Measurements from ENCODE around the gene DCC. TPM values are rescaled to one million over a fixed set of nuclear protein-coding genes. Genes with fewer than 3 reads are reported as not detected.

The DCC gene
- total and polyA plus RNA-seq, 2 donors (not counting 1 experiment from before 2014, with no cell fraction given) = not detected

GRCh38 chr18:52620926-52621439 lies 281.0 kb downstream of the DCC start:
- H4K20me1 ChIP-seq (ENCODE audit: control insufficient read depth, insufficient read depth, low read length, poor library complexity, severe bottlenecking) = no peaks in the 10 kb centered on the region
- H3K9me3 ChIP-seq (ENCODE audit: control extremely low read depth in 1 of 3, control insufficient read depth in 2 of 3, insufficient read depth in 1 of 3, low read length in 2 of 3) = no peaks in the 10 kb centered on the region
- ATAC-seq (ENCODE audit: low read depth) = no peak
- no peak overlapping the region for H3K27ac ChIP-seq (ENCODE audit: low read length in 2 of 2)
- H3K4me3 ChIP-seq (ENCODE audit: control extremely low read depth in 1 of 5, extremely low read depth in 1 of 5, insufficient read depth in 1 of 5, low read depth in 2 of 5, low read length in 4 of 5) = no peak overlapping the region
- no peak overlapping the region for H3K27ac Mint-ChIP-seq
- no peak overlapping the region for H3K4me3 Mint-ChIP-seq
- H3K9ac ChIP-seq (ENCODE audit: low read length) = no peak overlapping the region
- TF ChIP-seq, protein P1, sequence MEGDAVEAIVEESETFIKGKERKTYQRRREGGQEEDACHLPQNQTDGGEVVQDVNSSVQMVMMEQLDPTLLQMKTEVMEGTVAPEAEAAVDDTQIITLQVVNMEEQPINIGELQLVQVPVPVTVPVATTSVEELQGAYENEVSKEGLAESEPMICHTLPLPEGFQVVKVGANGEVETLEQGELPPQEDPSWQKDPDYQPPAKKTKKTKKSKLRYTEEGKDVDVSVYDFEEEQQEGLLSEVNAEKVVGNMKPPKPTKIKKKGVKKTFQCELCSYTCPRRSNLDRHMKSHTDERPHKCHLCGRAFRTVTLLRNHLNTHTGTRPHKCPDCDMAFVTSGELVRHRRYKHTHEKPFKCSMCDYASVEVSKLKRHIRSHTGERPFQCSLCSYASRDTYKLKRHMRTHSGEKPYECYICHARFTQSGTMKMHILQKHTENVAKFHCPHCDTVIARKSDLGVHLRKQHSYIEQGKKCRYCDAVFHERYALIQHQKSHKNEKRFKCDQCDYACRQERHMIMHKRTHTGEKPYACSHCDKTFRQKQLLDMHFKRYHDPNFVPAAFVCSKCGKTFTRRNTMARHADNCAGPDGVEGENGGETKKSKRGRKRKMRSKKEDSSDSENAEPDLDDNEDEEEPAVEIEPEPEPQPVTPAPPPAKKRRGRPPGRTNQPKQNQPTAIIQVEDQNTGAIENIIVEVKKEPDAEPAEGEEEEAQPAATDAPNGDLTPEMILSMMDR (IDR thresholded peaks at IDR 0.05) = no peak
- TF ChIP-seq EZH2 (IDR thresholded peaks at IDR 0.05; ENCODE audit: borderline replicate concordance, insufficient read depth, low read depth, low read length, poor library complexity, severe bottlenecking) = no peak
- no peak overlapping the region for H3K4me2 ChIP-seq (replicated peaks; ENCODE audit: low read depth, low read length, poor library complexity, severe bottlenecking)
- CTCF ChIA-PET = no interaction called here
- no peak for DNase-seq
- H3K4me1 ChIP-seq (ENCODE audit: control insufficient read depth in 2 of 2, insufficient read depth in 2 of 2, low read length in 2 of 2) = no peaks in the 10 kb centered on the region
- intact Hi-C loops (cut with micrococcal nuclease) = no loop called here
- no peaks in the 10 kb centered on the region for H3K4me1 Mint-ChIP-seq
- H2AFZ ChIP-seq (ENCODE audit: insufficient read depth, low read depth, low read length, poor library complexity, severe bottlenecking) = no peak overlapping the region
- POLR2A ChIA-PET = no interaction called here
- H3K36me3 ChIP-seq (replicated peaks in 1 of 2; ENCODE audit: control extremely low read depth in 1 of 2, control insufficient read depth in 1 of 2, extremely low read depth in 1 of 2, insufficient read depth in 2 of 2, low read length in 1 of 2) = no peaks in the 10 kb centered on the region
- H3K9me3 Mint-ChIP-seq (ENCODE audit: insufficient read depth) = no peaks in the 10 kb centered on the region
- no peaks in the 10 kb centered on the region for H3K27me3 Mint-ChIP-seq
- H3K27me3 ChIP-seq (replicated peaks in 1 of 4; ENCODE audit: control extremely low read depth in 1 of 4, control insufficient read depth in 3 of 4, insufficient read depth in 4 of 4, low read length in 3 of 4) = no peaks in the 10 kb centered on the region
- no peaks in the 10 kb centered on the region for H3K79me2 ChIP-seq (ENCODE audit: control insufficient read depth, insufficient read depth, low read length)
- no CpG with 5 or more reads among the region's 3 CpGs for WGBS (ENCODE audit: insufficient coverage)

DNA sequence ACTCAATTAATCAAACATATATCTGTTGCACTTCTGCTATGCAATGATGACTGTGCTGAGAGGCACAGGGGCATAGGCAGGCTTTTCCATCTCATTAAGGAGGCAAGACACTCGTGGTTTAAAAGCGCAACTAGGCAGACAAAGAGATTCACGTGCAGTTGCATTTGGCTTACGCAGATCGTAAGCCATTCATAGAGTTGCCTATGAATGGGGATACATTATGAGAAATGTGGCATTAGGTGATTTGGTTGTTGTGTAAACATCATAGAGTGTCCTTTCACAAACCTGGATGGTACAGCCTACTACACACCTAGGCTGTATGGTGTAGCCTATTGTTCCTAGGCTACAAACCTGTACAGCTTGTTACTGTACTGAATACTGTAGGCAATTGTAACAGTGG lies 284.7 kb downstream of the DCC start:
- no peaks in the 10 kb centered on the region for H4K20me1 ChIP-seq (ENCODE audit: control insufficient read depth, insufficient read depth, low read length, poor library complexity, severe bottlenecking)
- H3K27ac ChIP-seq (ENCODE audit: low read length in 2 of 2) = no peak overlapping the region
- H3K27me3 ChIP-seq (replicated peaks in 1 of 4; ENCODE audit: control extremely low read depth in 1 of 4, control insufficient read depth in 3 of 4, insufficient read depth in 4 of 4, low read length in 3 of 4) = no peaks in the 10 kb centered on the region
- H3K4me1 Mint-ChIP-seq = no peaks in the 10 kb centered on the region
- no peak overlapping the region for H3K4me3 ChIP-seq (ENCODE audit: control extremely low read depth in 1 of 5, extremely low read depth in 1 of 5, insufficient read depth in 1 of 5, low read depth in 2 of 5, low read length in 4 of 5)
- no peak overlapping the region for H3K4me3 Mint-ChIP-seq
- ChIA-PET CTCF (no interaction called here), POLR2A (no interaction called here)
- H3K9me3 ChIP-seq (ENCODE audit: control extremely low read depth in 1 of 3, control insufficient read depth in 2 of 3, insufficient read depth in 1 of 3, low read length in 2 of 3) = no peaks in the 10 kb centered on the region
- no peak for TF ChIP-seq EZH2 (IDR thresholded peaks at IDR 0.05; ENCODE audit: borderline replicate concordance, insufficient read depth, low read depth, low read length, poor library complexity, severe bottlenecking)
- TF ChIP-seq, protein P1 (IDR thresholded peaks at IDR 0.05) = no peak
- no peak overlapping the region for H2AFZ ChIP-seq (ENCODE audit: insufficient read depth, low read depth, low read length, poor library complexity, severe bottlenecking)
- no peak overlapping the region for H3K4me2 ChIP-seq (replicated peaks; ENCODE audit: low read depth, low read length, poor library complexity, severe bottlenecking)
- no peaks in the 10 kb centered on the region for H3K9me3 Mint-ChIP-seq (ENCODE audit: insufficient read depth)
- WGBS (ENCODE audit: insufficient coverage) = 91% methylated on average over 5 of the region's 5 CpGs
- no peak overlapping the region for H3K27ac Mint-ChIP-seq
- intact Hi-C loops (cut with micrococcal nuclease) = no loop called here
- ATAC-seq (ENCODE audit: low read depth) = no peak
- H3K79me2 ChIP-seq (ENCODE audit: control insufficient read depth, insufficient read depth, low read length) = no peaks in the 10 kb centered on the region
- H3K36me3 ChIP-seq (replicated peaks in 1 of 2; ENCODE audit: control extremely low read depth in 1 of 2, control insufficient read depth in 1 of 2, extremely low read depth in 1 of 2, insufficient read depth in 2 of 2, low read length in 1 of 2) = no peaks in the 10 kb centered on the region
- DNase-seq = no peak
- no peak overlapping the region for H3K9ac ChIP-seq (ENCODE audit: low read length)
- no peaks in the 10 kb centered on the region for H3K27me3 Mint-ChIP-seq
- no peaks in the 10 kb centered on the region for H3K4me1 ChIP-seq (ENCODE audit: control insufficient read depth in 2 of 2, insufficient read depth in 2 of 2, low read length in 2 of 2)

Measured in B cell (primary cell).